Neural progenitor cell (in vitro differentiated cells): ENCODE results near the gene ACP7. TPM values are rescaled to one million over a fixed set of nuclear protein-coding genes. Genes with fewer than 3 reads are reported as not detected.
A peak's percentile ranks its signal among the peaks of the same experiment; 100 is the strongest.

Experiments used
- DNase-seq: peaks from one replicate; pipeline ENCODE4 v3.0.0-alpha.2; 2016; ENCODE audit warnings: low spot score
- H2AFZ ChIP-seq: fragments of 200-600 bp; sonication (generic); replicated peaks from 2 replicates; pipeline ENCODE4 v1.6.1; 2016; ENCODE audit warnings: antibody characterized with exemption
- H3F3A ChIP-seq: fragments of 200-600 bp; sonication (generic); 2 replicates; pipeline ENCODE4 v1.6.1; 2016; ENCODE audit warnings: antibody characterized with exemption, low read depth
- H3K27ac ChIP-seq: fragments of 200-600 bp; sonication (generic); 2 replicates; pipeline ENCODE4 v1.5.1; 2016; ENCODE audit warnings: mild to moderate bottlenecking
- H3K27me3 ChIP-seq: fragments of 200-600 bp; sonication (generic); 2 replicates; pipeline ENCODE4 v1.6.1; 2016; ENCODE audit warnings: mild to moderate bottlenecking, moderate library complexity
- H3K36me3 ChIP-seq: fragments of 200-600 bp; sonication (generic); 2 replicates; pipeline ENCODE4 v1.5.1; 2016
- H3K4me1 ChIP-seq: fragments of 200-600 bp; sonication (generic); 2 replicates; pipeline ENCODE4 v1.6.1; 2016; ENCODE audit warnings: mixed run types
- H3K4me2 ChIP-seq: fragments of 200-600 bp; sonication (generic); 2 replicates; pipeline ENCODE4 v1.6.1; 2016
- H3K4me3 ChIP-seq: fragments of 200-600 bp; sonication (generic); 2 replicates; pipeline ENCODE4 v1.5.1; 2016
- H3K79me2 ChIP-seq: fragments of 200-600 bp; sonication (generic); 2 replicates; pipeline ENCODE4 v1.6.1; 2016; ENCODE audit warnings: low read depth
- H3K9ac ChIP-seq: fragments of 200-600 bp; sonication (generic); 2 replicates; pipeline ENCODE4 v1.6.1; 2016
- H3K9me3 ChIP-seq: fragments of 200-600 bp; sonication (generic); 2 replicates; pipeline ENCODE4 v1.5.1; 2016; ENCODE audit warnings: low read depth
- H4K20me1 ChIP-seq: fragments of 200-600 bp; sonication (generic); 2 replicates; pipeline ENCODE4 v1.6.1; 2016; ENCODE audit warnings: low read depth
- H3K27ac Mint-ChIP-seq: 3 replicates; pipeline ENCODE4 v1.8.0; 2021; ENCODE audit warnings: mixed read lengths
- H3K27me3 Mint-ChIP-seq: 2 replicates; pipeline ENCODE4 v1.8.0; 2022; ENCODE audit warnings: low read depth, mild to moderate bottlenecking, inconsistent platforms, moderate library complexity, mixed read lengths; ENCODE audit not compliant: insufficient read depth
- H3K36me3 Mint-ChIP-seq: 3 replicates; pipeline ENCODE4 v1.8.0; 2021; ENCODE audit warnings: mixed read lengths
- H3K4me1 Mint-ChIP-seq: 3 replicates; pipeline ENCODE4 v1.8.0; 2021; ENCODE audit warnings: mixed read lengths
- H3K4me3 Mint-ChIP-seq: 3 replicates; pipeline ENCODE4 v1.8.0; 2021; ENCODE audit warnings: mild to moderate bottlenecking, moderate library complexity, mixed read lengths
- H3K9me3 Mint-ChIP-seq: 3 replicates; pipeline ENCODE4 v1.8.0; 2020; ENCODE audit warnings: mixed read lengths
- EZH2 ChIP-seq: fragments of 200-600 bp; sonication (generic); IDR thresholded peaks from 2 replicates; pipeline ENCODE4 v1.6.1; 2017; ENCODE audit warnings: antibody characterized with exemption, mild to moderate bottlenecking, moderate library complexity
- EZH2phosphoT487 ChIP-seq: fragments of 200-600 bp; sonication (generic); IDR thresholded peaks from 2 replicates; pipeline ENCODE4 v1.6.1; 2017; ENCODE audit warnings: antibody characterized with exemption
- total RNA-seq: library from RNA; depleted of rRNA; stranded (reverse); fragments of >200 nt; gene quantifications from 2 replicates; pipeline ENCODE4 v1.2.3, GENCODE V29; 2015; ENCODE audit warnings: low replicate concordance
- TF ChIP-seq, protein P1 (sequence below): fragments of 200-600 bp; sonication (generic); IDR thresholded peaks from 2 replicates; pipeline ENCODE4 v1.5.1; 2017; ENCODE audit warnings: antibody characterized with exemption, mild to moderate bottlenecking

The ACP7 gene
- total RNA-seq, 1 donor from 2014 or later = not detected

DNA sequence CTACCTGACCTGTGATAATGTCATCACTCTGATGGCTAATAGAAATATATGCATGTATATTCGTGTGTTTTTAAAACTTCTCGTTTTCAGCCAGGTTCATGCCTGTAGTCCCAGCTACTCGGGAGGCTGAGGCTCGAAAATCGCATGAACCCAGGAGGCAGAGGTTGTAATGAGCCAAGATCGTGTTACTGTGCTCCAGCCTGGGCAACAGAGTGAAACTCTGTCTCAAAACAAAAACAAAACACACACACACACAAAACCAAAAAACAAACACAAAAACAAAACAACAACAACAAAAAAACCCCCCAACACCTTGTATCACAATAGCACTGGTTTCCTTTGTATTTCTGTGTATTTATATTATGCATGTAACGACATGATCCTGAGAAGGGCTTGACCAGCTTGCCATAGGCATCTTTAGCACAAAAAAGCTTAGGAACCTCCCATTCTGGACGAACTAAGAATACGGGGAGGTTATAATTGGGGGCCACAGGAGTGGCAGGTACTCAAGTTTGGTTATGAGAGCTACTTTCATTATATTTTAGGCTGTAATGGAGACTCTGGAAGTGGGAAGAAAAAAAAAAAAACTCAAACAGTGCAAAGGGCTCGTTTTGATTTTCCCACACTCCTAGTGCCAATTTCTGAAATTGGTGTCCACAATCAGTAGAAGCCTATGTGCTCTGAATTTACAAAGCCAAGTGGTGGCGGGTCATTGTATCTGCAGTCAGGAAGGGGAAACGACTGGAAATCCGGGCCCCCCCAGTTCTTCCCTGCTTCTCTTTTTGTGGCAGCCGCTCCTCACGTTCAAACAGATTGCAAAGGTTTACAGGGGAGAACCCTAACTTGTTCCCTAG is 1.2 kb upstream of the ACP7 start:
- H3K4me3 Mint-ChIP-seq = peak overlapping the region; percentile 57
- Histone ChIP-seq H3F3A (no peaks in the 10 kb centered on the region), H3K27me3 (peaks cover 88% of the 10 kb centered on the region), H3K4me3 (no peak overlapping the region), H3K36me3 (no peaks in the 10 kb centered on the region), H3K4me2 (peak overlapping the region; percentile 79), H3K27ac (no peak overlapping the region), H3K4me1 (peaks cover 5% of the 10 kb centered on the region), H3K9ac (no peak overlapping the region), H3K9me3 (no peaks in the 10 kb centered on the region), H2AFZ (peak overlapping the region; percentile 87), H3K79me2 (no peaks in the 10 kb centered on the region), H4K20me1 (peaks cover 2% of the 10 kb centered on the region)
- H3K9me3 Mint-ChIP-seq = no peaks in the 10 kb centered on the region
- peaks cover 46% of the 10 kb centered on the region for H3K27me3 Mint-ChIP-seq
- no peak overlapping the region for H3K27ac Mint-ChIP-seq
- DNase-seq = no peak
- TF ChIP-seq EZH2phosphoT487 = no peak
- no peak for TF ChIP-seq EZH2
- TF ChIP-seq, protein P1, sequence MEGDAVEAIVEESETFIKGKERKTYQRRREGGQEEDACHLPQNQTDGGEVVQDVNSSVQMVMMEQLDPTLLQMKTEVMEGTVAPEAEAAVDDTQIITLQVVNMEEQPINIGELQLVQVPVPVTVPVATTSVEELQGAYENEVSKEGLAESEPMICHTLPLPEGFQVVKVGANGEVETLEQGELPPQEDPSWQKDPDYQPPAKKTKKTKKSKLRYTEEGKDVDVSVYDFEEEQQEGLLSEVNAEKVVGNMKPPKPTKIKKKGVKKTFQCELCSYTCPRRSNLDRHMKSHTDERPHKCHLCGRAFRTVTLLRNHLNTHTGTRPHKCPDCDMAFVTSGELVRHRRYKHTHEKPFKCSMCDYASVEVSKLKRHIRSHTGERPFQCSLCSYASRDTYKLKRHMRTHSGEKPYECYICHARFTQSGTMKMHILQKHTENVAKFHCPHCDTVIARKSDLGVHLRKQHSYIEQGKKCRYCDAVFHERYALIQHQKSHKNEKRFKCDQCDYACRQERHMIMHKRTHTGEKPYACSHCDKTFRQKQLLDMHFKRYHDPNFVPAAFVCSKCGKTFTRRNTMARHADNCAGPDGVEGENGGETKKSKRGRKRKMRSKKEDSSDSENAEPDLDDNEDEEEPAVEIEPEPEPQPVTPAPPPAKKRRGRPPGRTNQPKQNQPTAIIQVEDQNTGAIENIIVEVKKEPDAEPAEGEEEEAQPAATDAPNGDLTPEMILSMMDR = no peak
- H3K36me3 Mint-ChIP-seq = no peaks in the 10 kb centered on the region
- no peaks in the 10 kb centered on the region for H3K4me1 Mint-ChIP-seq

DNA sequence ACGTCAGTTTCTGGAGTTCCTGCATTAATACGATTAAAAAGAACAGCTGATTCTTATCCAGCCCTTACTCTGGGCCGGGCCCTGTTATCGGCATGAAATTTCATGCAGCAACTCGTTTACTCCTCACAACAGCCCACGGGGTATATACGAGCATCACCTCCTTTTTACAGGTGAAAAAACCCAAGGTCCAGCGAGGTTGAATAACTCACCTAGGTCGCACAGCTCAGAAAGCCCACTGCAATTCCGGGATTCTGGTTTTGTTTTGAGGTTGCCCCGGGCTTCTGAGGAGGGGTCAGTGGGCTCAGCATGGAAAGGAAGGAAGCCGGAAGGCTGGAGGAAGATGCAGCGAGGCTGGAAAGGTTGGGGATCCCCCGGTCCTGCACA is 577 bp upstream of the ACP7 start:
- Histone ChIP-seq H3K4me1 (peaks cover 5% of the 10 kb centered on the region), H3K79me2 (no peaks in the 10 kb centered on the region), H3K27ac (no peak overlapping the region), H3K4me2 (peak overlapping the region; percentile 79), H2AFZ (peak overlapping the region; percentile 87), H3K27me3 (peaks cover 88% of the 10 kb centered on the region), H3K36me3 (no peaks in the 10 kb centered on the region), H3K4me3 (peak overlapping the region; percentile 46), H3K9me3 (no peaks in the 10 kb centered on the region), H3K9ac (no peak overlapping the region), H3F3A (no peaks in the 10 kb centered on the region), H4K20me1 (peaks cover 2% of the 10 kb centered on the region)
- no peak for DNase-seq
- H3K27ac Mint-ChIP-seq = no peak overlapping the region
- H3K9me3 Mint-ChIP-seq = no peaks in the 10 kb centered on the region
- peak overlapping the region; percentile 72 for H3K4me3 Mint-ChIP-seq
- H3K27me3 Mint-ChIP-seq = peaks cover 46% of the 10 kb centered on the region
- H3K36me3 Mint-ChIP-seq = no peaks in the 10 kb centered on the region
- TF ChIP-seq, protein P1 = no peak
- TF ChIP-seq EZH2 = peak; percentile 75
- no peak for TF ChIP-seq EZH2phosphoT487
- H3K4me1 Mint-ChIP-seq = no peaks in the 10 kb centered on the region

DNA sequence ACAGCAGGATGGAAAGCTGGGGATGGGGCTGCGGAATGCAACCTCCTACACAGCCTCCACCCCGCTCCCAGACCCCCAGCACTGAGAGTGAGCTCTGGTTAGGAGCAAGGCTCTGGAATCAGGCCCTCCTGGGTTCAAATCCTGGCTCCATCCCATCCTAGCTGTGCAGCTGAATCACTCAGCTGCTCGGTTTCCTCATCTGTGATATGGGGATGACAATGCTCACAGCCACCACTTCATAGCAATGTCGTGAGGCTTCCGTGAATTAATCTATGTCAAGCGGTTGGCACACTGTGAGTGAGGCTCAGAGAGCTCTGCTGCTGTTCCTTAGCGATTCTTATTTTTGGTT is 538 bp downstream of the ACP7 start:
- Histone ChIP-seq H3K4me1 (peaks cover 5% of the 10 kb centered on the region), H3K4me2 (peak overlapping the region; percentile 79), H3K27me3 (peaks cover 90% of the 10 kb centered on the region), H3K36me3 (no peaks in the 10 kb centered on the region), H3K9me3 (no peaks in the 10 kb centered on the region), H3K27ac (no peak overlapping the region), H3K79me2 (no peaks in the 10 kb centered on the region), H3F3A (no peaks in the 10 kb centered on the region), H2AFZ (peak overlapping the region; percentile 87), H3K4me3 (no peak overlapping the region), H3K9ac (no peak overlapping the region), H4K20me1 (peaks cover 2% of the 10 kb centered on the region)
- DNase-seq = peak; percentile 22
- Mint-ChIP-seq H3K4me3 (peak overlapping the region; percentile 77), H3K9me3 (no peaks in the 10 kb centered on the region), H3K27me3 (peaks cover 44% of the 10 kb centered on the region), H3K27ac (no peak overlapping the region), H3K4me1 (no peaks in the 10 kb centered on the region), H3K36me3 (no peaks in the 10 kb centered on the region)
- no peak for TF ChIP-seq EZH2
- TF ChIP-seq, protein P1 = no peak
- TF ChIP-seq EZH2phosphoT487 = no peak
